ENCODE results near the gene B3GNT3.

B3GNT3 gene

GRCh38 chr19:17836530-17836929, 41.6 kb downstream of the B3GNT3 start:
- no peak for DNase-seq

- DNase-seq = no peak
Measured at GRCh38 chr19:17837972-17838371, 43.0 kb downstream of the B3GNT3 start.

- no peak for DNase-seq
Measured at GRCh38 chr19:17840019-17840418, 45.1 kb downstream of the B3GNT3 start.

GRCh38 chr19:17841371-17841809, 46.5 kb downstream of the B3GNT3 start:
- DNase-seq = no peak

GRCh38 chr19:17841810-17842662, 47.1 kb downstream of the B3GNT3 start:
- DNase-seq = peak; percentile 81

DNA sequence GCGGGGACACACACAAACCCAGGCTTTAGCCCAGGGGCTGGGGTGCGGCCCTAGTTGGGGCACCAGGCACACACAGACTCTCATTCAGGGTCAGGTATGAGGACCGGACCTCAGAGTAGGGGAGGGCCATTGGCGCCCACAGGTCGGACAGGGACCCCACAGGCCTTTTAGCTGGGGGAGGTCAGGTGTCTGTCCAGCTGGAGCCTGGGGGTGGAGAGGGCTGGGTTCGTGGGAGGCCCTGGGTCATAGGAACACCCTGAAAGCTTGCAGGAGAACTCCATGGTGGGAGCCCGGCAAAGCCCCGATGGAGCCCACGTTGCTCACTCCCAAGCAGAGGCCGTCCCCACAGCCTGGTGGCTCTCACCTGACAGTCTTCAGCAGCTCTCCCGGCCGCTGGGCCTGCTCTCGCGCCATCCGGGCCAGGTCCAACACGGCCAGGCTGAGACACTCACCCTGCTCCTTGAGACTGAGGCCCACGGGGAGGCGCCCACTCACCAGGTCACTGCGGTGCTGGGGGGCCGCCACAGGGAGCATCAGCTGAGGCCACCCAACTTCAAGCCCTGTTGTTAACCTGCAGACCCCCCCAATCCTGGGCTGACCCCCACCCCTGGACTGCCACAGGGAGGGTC, 47.8 kb downstream of the B3GNT3 start:
- DNase-seq = no peak

GRCh38 chr19:17843292-17843827, 48.4 kb downstream of the B3GNT3 start:
- no peak for DNase-seq

- DNase-seq = no peak
Measured at GRCh38 chr19:17843908-17844490, 49.1 kb downstream of the B3GNT3 start.

DNA sequence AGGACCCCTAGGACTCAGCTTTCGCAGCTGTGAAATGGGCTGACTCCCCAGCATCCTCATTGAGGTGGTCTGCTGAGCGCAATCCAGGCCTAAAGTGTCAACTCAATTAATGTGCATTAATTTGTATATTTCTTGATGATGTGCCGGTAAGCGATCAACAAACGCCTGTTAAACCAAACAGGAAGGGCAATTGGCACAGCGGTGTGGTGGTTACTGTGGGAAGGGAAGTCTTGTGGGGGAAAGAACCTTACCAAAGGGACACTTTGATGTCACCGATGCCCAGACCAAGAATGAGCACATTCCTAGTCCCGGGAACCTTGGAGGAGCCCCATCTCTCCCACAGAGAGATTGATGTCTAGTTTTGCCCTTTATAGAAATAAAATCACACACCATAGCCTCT, 51.2 kb downstream of the B3GNT3 start:
- DNase-seq = no peak

DNA sequence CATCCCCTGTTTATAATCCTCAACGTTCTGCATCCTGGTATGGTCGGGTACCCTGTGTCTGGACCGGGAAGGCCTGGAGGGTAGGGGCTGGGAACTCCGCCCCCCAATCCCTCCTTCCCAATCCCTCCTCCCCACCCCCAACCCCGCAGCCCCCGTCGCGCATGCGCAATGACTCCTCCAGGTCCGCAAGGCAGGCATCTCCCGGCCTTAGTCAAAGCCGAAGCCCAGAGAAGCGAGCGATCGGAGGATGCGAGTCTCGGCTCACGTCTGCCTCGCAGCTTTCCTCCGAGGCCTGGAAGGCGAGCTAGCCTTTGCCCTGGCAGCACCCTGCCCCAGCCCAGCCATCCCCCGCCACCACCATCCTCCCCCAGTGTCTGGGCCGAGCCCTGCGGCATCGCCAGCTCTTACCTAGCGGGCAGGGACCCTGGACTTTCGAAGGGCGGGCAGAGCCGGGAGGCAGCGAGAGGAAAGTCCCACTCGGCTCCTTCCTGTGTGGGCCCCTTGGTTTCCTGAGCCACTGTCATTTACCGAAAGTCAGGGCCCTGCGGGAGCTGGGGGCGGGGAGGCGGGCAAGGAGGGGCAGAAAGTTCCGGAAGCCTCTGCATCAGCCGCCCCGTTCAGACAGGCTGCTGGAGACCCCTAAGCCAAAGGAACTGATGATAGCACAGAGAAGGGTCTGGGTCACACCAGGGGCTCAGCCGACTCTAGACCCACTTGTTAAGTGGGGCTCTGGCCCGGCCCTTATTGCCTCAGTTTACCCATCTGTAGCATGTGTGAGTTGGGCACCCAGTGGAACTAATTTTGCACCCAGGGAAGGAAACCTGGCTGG, 52.8 kb downstream of the B3GNT3 start, which contains the start of gene JAK3:
Gene JAK3, minus strand, starts transcription at position 445 of the 829 bp plus-strand sequence. CDS start 3,565 bp downstream, outside the sequence.
- peak; percentile 50 for DNase-seq

DNA sequence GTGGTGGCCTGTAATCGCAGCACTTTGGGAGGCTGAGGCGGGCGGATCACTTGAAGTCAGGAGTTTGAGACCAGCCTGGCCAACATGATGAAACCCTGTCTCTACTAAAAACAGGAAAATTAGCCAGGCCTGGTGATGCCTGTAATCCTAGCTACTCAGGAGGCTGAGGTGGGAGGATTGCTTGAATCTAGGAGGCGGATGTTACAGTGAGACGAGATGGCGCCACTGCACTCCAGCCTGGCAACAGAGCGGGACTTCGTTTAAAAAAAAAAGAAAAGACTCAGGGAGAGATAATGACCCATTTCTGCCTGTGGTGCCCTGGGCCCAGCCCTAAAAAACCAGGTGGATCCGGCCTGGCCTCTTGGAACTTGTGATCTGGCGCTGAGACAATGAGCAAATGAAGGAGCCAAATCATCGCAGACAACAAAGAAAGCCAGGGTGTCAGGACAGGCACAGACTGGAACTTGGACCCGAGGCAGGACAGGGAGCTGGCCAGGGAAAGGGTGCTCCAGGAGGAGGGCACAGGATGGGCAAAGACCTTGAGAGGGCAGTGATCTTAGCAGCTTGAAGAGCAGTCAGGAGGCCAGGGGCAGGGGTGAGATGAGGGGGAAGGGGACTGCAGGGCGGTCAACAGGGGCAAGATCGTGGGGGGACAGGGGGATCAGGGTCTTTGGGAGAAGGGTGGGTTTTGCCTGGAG, 53.8 kb downstream of the B3GNT3 start:
- DNase-seq = no peak

DNA sequence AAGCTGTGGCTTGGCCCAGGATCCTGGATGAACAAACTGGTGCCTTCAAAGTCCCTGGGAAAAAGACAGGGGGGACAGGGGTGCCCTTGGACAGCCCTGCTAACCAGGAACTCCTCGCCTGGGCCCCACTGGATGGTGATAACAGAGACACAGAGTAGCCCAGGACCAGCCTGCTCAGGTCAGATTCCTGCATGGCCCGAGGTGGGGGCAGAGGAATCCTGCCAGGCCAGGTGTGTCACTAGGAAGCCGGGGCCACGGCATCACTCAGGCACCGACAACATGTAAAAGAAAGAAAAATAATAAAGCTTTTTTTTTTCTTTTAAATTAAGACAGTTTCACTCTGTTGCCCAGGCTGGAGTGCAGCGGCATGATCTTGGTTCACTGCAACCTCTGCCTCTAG, 59.1 kb downstream of the B3GNT3 start:
- no peak for DNase-seq

- peak; percentile 88 for DNase-seq
Measured at GRCh38 chr19:17855280-17856152, 60.6 kb downstream of the B3GNT3 start.

DNA sequence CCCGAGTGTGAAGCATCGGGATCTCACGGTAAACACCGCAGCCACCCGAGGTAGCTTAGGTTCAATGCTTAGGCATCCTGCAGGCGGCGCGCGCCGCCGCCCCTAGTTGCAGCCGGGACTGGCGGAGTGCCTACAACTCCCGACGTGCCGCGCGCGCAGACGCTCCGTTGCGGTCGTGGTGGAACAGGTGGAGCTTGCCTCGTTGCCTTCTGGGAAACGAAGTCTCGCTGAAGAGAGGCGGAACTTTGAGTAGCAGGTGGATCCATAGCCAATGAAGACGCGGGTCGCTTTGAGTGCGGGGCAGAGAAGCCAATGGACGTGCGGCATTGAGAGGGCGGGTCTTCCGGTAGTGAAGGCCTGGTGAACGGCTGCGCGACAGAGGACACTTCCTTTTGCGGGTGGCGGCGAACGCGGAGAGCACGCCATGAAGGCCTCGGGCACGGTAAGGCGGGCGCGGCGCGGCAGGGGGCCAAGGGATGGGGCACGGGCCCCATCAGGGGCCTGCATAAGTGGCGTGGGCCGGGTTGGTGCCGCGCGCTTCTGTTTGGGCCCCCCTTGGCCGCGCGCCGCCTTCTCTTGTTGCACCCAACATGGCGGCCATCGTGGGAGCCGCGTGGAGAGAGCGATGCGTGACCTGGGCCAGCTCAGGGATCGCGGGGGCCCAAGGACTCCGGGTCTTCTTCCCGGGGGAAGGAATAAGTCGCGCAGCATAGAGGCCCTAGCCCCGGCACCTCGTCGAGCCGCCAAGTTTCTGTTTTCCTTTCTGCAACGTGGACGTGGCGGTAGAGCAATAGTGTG, 64.8 kb downstream of the B3GNT3 start, which contains the start of gene RPL18A:
Gene RPL18A, plus strand, starts transcription at position 378 of the 798 bp plus-strand sequence. Its CDS starts 47 bp downstream, at position 425.
- DNase-seq = peak; percentile 96

- DNase-seq = no peak
Measured at GRCh38 chr19:17860331-17860992, 65.5 kb downstream of the B3GNT3 start.

DNA sequence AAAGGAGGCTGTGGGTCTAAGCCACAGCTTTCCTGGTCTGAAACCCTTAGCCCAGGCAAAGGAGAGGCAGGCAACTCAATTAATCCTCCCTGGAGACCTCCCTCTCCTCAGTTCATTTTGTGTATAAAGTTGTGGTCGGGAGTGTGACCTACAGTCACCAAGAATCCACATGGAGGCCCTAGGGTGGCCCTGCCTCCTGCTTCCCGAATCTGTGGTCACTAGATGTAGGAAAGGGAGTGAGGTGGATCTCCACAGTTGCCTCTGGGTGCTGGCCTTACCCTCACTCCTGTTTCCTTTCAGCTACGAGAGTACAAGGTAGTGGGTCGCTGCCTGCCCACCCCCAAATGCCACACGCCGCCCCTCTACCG, 66.0 kb downstream of the B3GNT3 start:
- DNase-seq = no peak

DNA sequence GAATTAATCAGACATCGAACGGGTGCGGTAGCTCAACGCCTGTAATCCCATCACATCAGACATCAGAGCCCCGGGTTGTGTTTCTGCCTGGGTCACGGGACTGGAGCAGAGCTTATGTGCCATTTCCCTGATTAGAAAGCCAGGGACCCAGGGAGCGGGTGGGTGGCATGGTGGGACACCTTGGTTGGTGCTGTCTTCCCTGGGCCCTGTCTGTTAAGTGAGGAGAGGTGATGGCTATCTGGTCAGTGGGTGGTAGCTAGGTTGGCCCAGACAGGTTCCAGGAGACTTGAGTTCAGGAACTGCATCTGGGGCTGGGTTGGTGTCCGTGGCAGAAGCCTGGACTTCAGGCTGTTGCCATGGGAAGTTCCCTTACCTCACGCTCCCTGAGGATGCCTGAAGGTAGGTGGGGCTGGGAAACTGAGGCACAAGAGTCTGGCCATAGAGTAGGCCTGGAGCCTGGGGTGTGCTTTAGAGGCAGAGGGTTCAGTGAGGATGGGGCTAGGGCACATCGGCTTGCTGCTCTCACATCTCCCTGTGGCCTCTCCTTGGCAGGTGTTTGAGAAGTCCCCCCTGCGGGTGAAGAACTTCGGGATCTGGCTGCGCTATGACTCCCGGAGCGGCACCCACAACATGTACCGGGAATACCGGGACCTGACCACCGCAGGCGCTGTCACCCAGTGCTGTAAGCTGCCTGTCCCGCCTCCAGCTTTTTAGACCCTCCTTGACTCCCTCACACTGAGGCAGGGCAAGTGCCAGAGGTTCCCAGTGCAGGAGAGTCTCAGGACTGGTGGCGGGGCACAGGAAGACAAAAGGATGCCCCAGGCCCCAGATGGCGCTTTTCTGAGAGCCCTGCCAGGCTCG, 66.8 kb downstream of the B3GNT3 start:
- DNase-seq = no peak
